H1 (cell line): ENCODE measurements around the gene CCDC178. TPM values are rescaled to one million over a fixed set of nuclear protein-coding genes. Genes with fewer than 3 reads are reported as not detected.

Source experiments
- CTCF ChIA-PET: fragments of 300-600 bp; sonication (Branson Sonifier 250); formaldehyde crosslinking; loops from one replicate; lab custom pipeline; 2021; ENCODE audit not compliant: partially characterized antibody; lab: Charles Lee
- POLR2A ChIA-PET: fragments of 300-600 bp; sonication (Branson Sonifier 250); formaldehyde crosslinking; loops from one replicate; lab custom pipeline; 2021; ENCODE audit warnings: inconsistent platforms; ENCODE audit not compliant: partially characterized antibody; lab: Charles Lee
- DNase-seq, 2 experiments: peaks; one replicate each; pipeline versions ENCODE4 v3.0.0 to v3.0.0-alpha.2; 2010 to 2022; ENCODE audit warnings: low spot score in 2 of 2, low read depth in 1 of 2, mixed read lengths in 1 of 2
- FAIRE-seq: peaks from 2 replicates; lab custom pipeline; 2011; peaks lifted over from hg19 to GRCh38; lab: Jason Lieb, UNC
- H2AFZ ChIP-seq: 2 replicates; pipeline ENCODE4 v1.8.1; 2012; ENCODE audit warnings: low read length, inconsistent platforms
- H2AK5ac ChIP-seq: 2 replicates; pipeline ENCODE4 v1.6.1; 2013; ENCODE audit warnings: low read depth, low read length
- H2BK120ac ChIP-seq: replicated peaks from 2 replicates; pipeline ENCODE3; 2013; ENCODE audit warnings: low read depth, low read length, inconsistent platforms
- H2BK12ac ChIP-seq: 2 replicates; pipeline ENCODE4 v1.6.1; 2013; ENCODE audit warnings: low read depth, low read length
- H2BK15ac ChIP-seq: 2 replicates; pipeline ENCODE4 v1.6.1; 2013; ENCODE audit warnings: low read length
- H2BK20ac ChIP-seq: 2 replicates; pipeline ENCODE4 v1.6.1; 2013; ENCODE audit warnings: low read length
- H2BK5ac ChIP-seq: 2 replicates; pipeline ENCODE4 v1.6.1; 2013; ENCODE audit warnings: low read depth, low read length
- H3K14ac ChIP-seq: 2 replicates; pipeline ENCODE4 v1.6.1; 2013; ENCODE audit warnings: inconsistent platforms; ENCODE audit not compliant: insufficient read length
- H3K18ac ChIP-seq: 2 replicates; pipeline ENCODE4 v1.6.1; 2013; ENCODE audit warnings: low read length; ENCODE audit errors: extremely low read depth
- H3K23ac ChIP-seq: 2 replicates; pipeline ENCODE4 v1.6.1; 2013; ENCODE audit warnings: inconsistent platforms; ENCODE audit not compliant: insufficient read length
- H3K23me2 ChIP-seq: 2 replicates; pipeline ENCODE4 v1.6.1; 2013; ENCODE audit warnings: low read depth, low read length
- H3K27ac ChIP-seq: 2 replicates; pipeline ENCODE4 v1.6.1; 2011; ENCODE audit warnings: low read depth, low read length, inconsistent platforms
- H3K27me3 ChIP-seq, 4 experiments: replicated peaks in 1 of 4; 1 replicate in 1 of 4; 2 replicates in 3 of 4; pipeline versions ENCODE4 v1.6.1 to v1.8.1; 2011 to 2013; ENCODE audit warnings: low read length in 3 of 4, mild to moderate bottlenecking in 3 of 4, inconsistent platforms in 2 of 4, mixed read lengths in 2 of 4, moderate library complexity in 1 of 4; ENCODE audit not compliant: control insufficient read depth in 3 of 4, insufficient read depth in 3 of 4; ENCODE audit errors: extremely low read depth in 1 of 4
- H3K36me3 ChIP-seq, 4 experiments: 2 replicates each; pipeline versions ENCODE4 v1.6.1 to v1.8.1; 2011 to 2013; ENCODE audit warnings: mild to moderate bottlenecking in 4 of 4, low read length in 3 of 4, moderate library complexity in 2 of 4, control low read depth in 1 of 4, inconsistent platforms in 1 of 4; ENCODE audit not compliant: insufficient read depth in 4 of 4, control insufficient read depth in 2 of 4
- H3K4ac ChIP-seq: replicated peaks from 2 replicates; pipeline ENCODE3; 2013; ENCODE audit warnings: low read length, low read depth, mixed read lengths, inconsistent platforms; ENCODE audit not compliant: insufficient read length
- H3K4me1 ChIP-seq, 4 experiments: replicated peaks in 1 of 4; 1 replicate in 1 of 4; 2 replicates in 3 of 4; pipeline versions ENCODE4 v1.6.1 to v1.8.1; 2011 to 2013; ENCODE audit warnings: low read length in 3 of 4, inconsistent platforms in 2 of 4, mixed read lengths in 1 of 4; ENCODE audit not compliant: insufficient read depth in 4 of 4, control insufficient read depth in 3 of 4
- H3K4me2 ChIP-seq, 2 experiments: 2 replicates each; pipeline versions ENCODE4 v1.6.1 to v1.8.1; 2011 to 2013; ENCODE audit warnings: low read depth in 2 of 2, low read length in 2 of 2, control low read depth in 1 of 2, inconsistent platforms in 1 of 2, mild to moderate bottlenecking in 1 of 2; ENCODE audit not compliant: insufficient read depth in 1 of 2
- H3K4me3 ChIP-seq, 4 experiments: fragments of 200-600, 300-600 bp in 1 of 4; sonication (generic), shearing (Covaris generic), sonication (Bioruptor Twin) in 1 of 4; 2 replicates each; pipeline versions ENCODE4 v1.5.1 to v1.8.1; 2011 to 2016; ENCODE audit warnings: low read length in 4 of 4, low read depth in 3 of 4, control low read depth in 2 of 4, inconsistent platforms in 2 of 4, mild to moderate bottlenecking in 2 of 4, mixed read lengths in 1 of 4, moderate library complexity in 1 of 4; ENCODE audit not compliant: insufficient read depth in 2 of 4; ENCODE audit errors: extremely low read depth in 1 of 4
- H3K56ac ChIP-seq: replicated peaks from 2 replicates; pipeline ENCODE3; 2013; ENCODE audit warnings: low read depth, mild to moderate bottlenecking, mixed read lengths, low read length, inconsistent platforms; ENCODE audit not compliant: insufficient read length
- H3K79me1 ChIP-seq: 2 replicates; pipeline ENCODE4 v1.6.1; 2013; ENCODE audit warnings: low read depth, low read length, control low read depth
- H3K79me2 ChIP-seq, 2 experiments: 2 replicates each; pipeline versions ENCODE4 v1.6.1 to v1.8.1; 2012 to 2013; ENCODE audit warnings: low read length in 2 of 2, mild to moderate bottlenecking in 2 of 2, inconsistent platforms in 1 of 2; ENCODE audit not compliant: insufficient read depth in 2 of 2, control insufficient read depth in 1 of 2
- H3K9ac ChIP-seq, 4 experiments: replicated peaks in 1 of 4; 1 replicate in 1 of 4; 2 replicates in 3 of 4; pipeline versions ENCODE4 v1.6.1 to v1.8.1; 2011 to 2013; ENCODE audit warnings: low read depth in 3 of 4, low read length in 3 of 4, control low read depth in 2 of 4, mild to moderate bottlenecking in 2 of 4, moderate library complexity in 2 of 4, inconsistent platforms in 1 of 4; ENCODE audit errors: extremely low read depth in 1 of 4
- H3K9me3 ChIP-seq, 2 experiments: 2 replicates each; pipeline versions ENCODE4 v1.6.1 to v1.8.1; 2012 to 2013; ENCODE audit warnings: mild to moderate bottlenecking in 2 of 2, moderate library complexity in 2 of 2, control low read depth in 1 of 2, inconsistent platforms in 1 of 2, low read depth in 1 of 2, low read length in 1 of 2, mixed read lengths in 1 of 2; ENCODE audit not compliant: insufficient read depth in 2 of 2
- H4K20me1 ChIP-seq, 2 experiments: replicated peaks in 1 of 2; 2 replicates each; pipeline versions ENCODE3 to v1.8.1; 2011 to 2013; ENCODE audit warnings: inconsistent platforms in 2 of 2, low read length in 2 of 2, mild to moderate bottlenecking in 1 of 2; ENCODE audit not compliant: insufficient read depth in 2 of 2, control insufficient read depth in 1 of 2
- H4K5ac ChIP-seq: 2 replicates; pipeline ENCODE4 v1.6.1; 2013; ENCODE audit warnings: low read length, low read depth, mixed read lengths, inconsistent platforms; ENCODE audit not compliant: insufficient read length
- H4K8ac ChIP-seq: 2 replicates; pipeline ENCODE4 v1.8.0; 2013; ENCODE audit warnings: mild to moderate bottlenecking, moderate library complexity, low read length, inconsistent platforms; ENCODE audit not compliant: insufficient read depth; ENCODE audit errors: extremely low read depth
- H4K91ac ChIP-seq: replicated peaks from 2 replicates; pipeline ENCODE3; 2013; ENCODE audit warnings: low read length, mixed read lengths, inconsistent platforms; ENCODE audit not compliant: insufficient read length
- CTBP2 ChIP-seq: IDR thresholded peaks from 2 replicates; pipeline ENCODE4 v1.7.0; 2011; ENCODE audit warnings: borderline replicate concordance, mild to moderate bottlenecking, moderate library complexity, mixed read lengths, low read length; ENCODE audit not compliant: insufficient read depth, insufficient read length
- SIX5 ChIP-seq: IDR thresholded peaks from 2 replicates; pipeline ENCODE4 v1.6.1; 2011; ENCODE audit warnings: mild to moderate bottlenecking, low read depth, low read length
- WGBS, 2 experiments: shearing (Covaris generic) in 1 of 2; methylation state at CpG; one replicate each; pipeline versions ENCODE4 v1.1.6 to v1.1.7; 2013 to 2015; ENCODE audit warnings: low lambda C conversion rate in 2 of 2, mixed read lengths in 2 of 2, inconsistent platforms in 1 of 2, low coverage in 1 of 2, missing lambda C conversion rate in 1 of 2; ENCODE audit not compliant: insufficient replicate concordance in 2 of 2, insufficient coverage in 1 of 2, insufficient read length in 1 of 2; ENCODE audit errors: extremely low coverage in 1 of 2, missing lambda C conversion rate in 1 of 2; 5-methylcytosine and 5-hydroxymethylcytosine counted together
- polyA plus RNA-seq, 7 experiments: library from polyadenylated mRNA; depleted of rRNA in 3 of 7; stranded (reverse) in 5 of 7; unstranded in 2 of 7; fragments of >200 nt in 5 of 7; fragments of 200-250 nt in 2 of 7; gene quantifications; 1 replicate in 5 of 7; 2 replicates in 1 of 7; 4 replicates in 1 of 7; pipeline versions ENCODE4 v1.2.1 to v1.2.3, GENCODE V29; 2011 to 2013; ENCODE audit warnings: missing spikeins in 2 of 7, mixed read lengths in 2 of 7
- total RNA-seq: library from RNA; stranded (reverse); fragmentation: NEBNext Ultra II Directional; extraction: Animal tissue kit (Norgen Biotek cat#: 25700); gene quantifications from 2 replicates; pipeline ENCODE4 v1.2.1, GENCODE V29; 2021
- TF ChIP-seq, protein P1 (sequence below): IDR thresholded peaks from 2 replicates; pipeline ENCODE4 v1.6.1; 2011; ENCODE audit warnings: low read length, improper control_type of control experiment

CCDC178 gene
- total and polyA plus RNA-seq, 2 of the 8 experiments (the other 6 are each of a cell fraction or from before 2014, with no cell fraction given) = not detected

DNA sequence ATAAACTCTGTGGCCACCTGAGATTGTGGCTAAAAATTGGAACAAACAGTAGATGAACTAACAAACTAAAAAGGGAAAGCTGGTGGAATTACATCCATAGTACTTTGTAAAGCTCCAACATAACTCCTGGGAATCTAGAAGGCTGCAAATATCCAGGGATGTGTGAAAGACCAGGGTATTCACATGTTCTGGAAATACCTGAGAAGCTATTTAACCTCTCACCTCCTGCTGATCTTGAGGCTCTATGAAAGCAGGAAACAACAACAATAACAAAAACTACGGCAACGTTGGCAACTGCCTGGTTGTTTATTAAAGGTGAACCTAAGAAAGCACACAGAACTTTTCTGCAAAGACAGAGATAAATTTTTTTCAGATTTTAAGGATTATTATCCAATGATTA lies 171.3 kb downstream of the CCDC178 start (continued):
- no peak for TF ChIP-seq SIX5

DNA sequence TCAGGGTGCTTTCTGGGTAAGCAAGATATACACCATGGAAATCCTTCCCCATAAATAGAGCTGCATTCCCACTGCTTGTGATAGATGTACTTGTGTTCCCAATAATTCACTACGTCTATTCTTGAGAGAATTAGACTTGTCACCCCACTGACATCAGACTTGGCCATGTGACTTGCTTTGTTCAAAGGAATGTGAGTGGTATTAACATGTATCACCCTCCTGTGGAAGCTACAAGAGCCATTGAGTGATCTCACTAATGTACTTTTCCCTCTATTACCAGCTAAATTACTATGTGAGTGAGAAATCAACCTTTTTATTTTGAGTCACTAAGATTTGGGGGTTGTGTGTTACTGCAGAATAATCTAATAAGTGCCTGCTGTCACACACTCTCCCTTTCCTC lies 176.0 kb downstream of the CCDC178 start:
- Histone ChIP-seq H3K4me2 (no peak overlapping the region), H3K79me1 (no peaks in the 10 kb centered on the region), H3K79me2 (no peaks in the 10 kb centered on the region), H2AFZ (no peak overlapping the region), H3K56ac (no peak overlapping the region), H3K14ac (no peak overlapping the region), H3K4me1 (no peaks in the 10 kb centered on the region), H3K9me3 (no peaks in the 10 kb centered on the region), H2BK15ac (no peak overlapping the region), H2BK120ac (no peak overlapping the region), H3K23ac (no peak overlapping the region), H3K4ac (no peak overlapping the region), H3K4me3 (no peak overlapping the region), H3K27ac (no peak overlapping the region), H4K5ac (no peak overlapping the region), H4K91ac (no peak overlapping the region), H3K27me3 (no peaks in the 10 kb centered on the region), H3K36me3 (no peaks in the 10 kb centered on the region), H4K20me1 (no peaks in the 10 kb centered on the region), H3K18ac (no peak overlapping the region), H3K9ac (no peak overlapping the region), H2BK20ac (no peak overlapping the region), H2AK5ac (no peak overlapping the region), H3K23me2 (no peaks in the 10 kb centered on the region), H2BK12ac (no peak overlapping the region), H4K8ac (no peak overlapping the region), H2BK5ac (no peak overlapping the region)
- POLR2A ChIA-PET = no interaction called here
- WGBS, 2 experiments = 81% methylated on average over 1 of the region's 1 CpG; no CpG with 5 or more reads in 1 of the 2 experiments
- FAIRE-seq (no peak), DNase-seq (no peak)
- CTCF ChIA-PET = no interaction called here
- no peak for TF ChIP-seq CTBP2
- TF ChIP-seq, protein P1, sequence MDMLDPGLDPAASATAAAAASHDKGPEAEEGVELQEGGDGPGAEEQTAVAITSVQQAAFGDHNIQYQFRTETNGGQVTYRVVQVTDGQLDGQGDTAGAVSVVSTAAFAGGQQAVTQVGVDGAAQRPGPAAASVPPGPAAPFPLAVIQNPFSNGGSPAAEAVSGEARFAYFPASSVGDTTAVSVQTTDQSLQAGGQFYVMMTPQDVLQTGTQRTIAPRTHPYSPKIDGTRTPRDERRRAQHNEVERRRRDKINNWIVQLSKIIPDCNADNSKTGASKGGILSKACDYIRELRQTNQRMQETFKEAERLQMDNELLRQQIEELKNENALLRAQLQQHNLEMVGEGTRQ = 0 out of 2 replicates have a peak, but pooled peaks have one; percentile 21
